ENCODE results near the gene PVALEF.

The PVALEF gene

DNA sequence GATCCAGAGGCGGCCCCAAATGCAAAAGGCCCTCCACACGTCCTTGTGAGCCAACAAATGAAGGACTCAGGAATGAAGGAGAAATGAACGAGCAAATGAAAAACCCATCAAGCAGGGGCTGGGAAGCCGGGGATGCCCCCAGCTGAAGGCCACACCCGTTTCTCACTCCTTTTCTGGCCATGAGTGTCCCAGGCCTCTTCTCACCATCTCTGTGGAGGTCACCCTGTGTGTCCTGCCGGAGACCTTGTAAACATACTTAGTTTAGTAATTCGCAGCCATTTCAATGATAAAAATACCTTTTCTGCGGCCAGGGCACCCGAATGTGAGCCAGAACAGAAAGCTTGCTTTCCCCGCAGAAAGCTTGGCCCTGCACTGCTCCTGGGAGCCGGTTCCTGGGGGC lies 21.8 kb downstream of the PVALEF start:
- TF ChIP-seq ZNF274 (IDR thresholded peaks at IDR 0.05; ENCODE audit: low read depth, low read length): no peak
- no peak for TF ChIP-seq SUZ12 (IDR thresholded peaks at IDR 0.05; ENCODE audit: extremely low read depth, insufficient read depth, insufficient read length)
- TF ChIP-seq YY1 (IDR thresholded peaks at IDR 0.05; ENCODE audit: insufficient read depth, insufficient read length): no peak
- DNase-seq (ENCODE audit: low read depth, low spot score): no peak
- peaks cover 12% of the 10 kb centered on the region for H3K4me1 ChIP-seq (ENCODE audit: insufficient read depth, insufficient read length)
- H3K27me3 ChIP-seq (ENCODE audit: insufficient read depth, insufficient read length): no peaks in the 10 kb centered on the region
- H3K36me3 ChIP-seq (ENCODE audit: insufficient read depth, insufficient read length, low read length): peaks cover 45% of the 10 kb centered on the region
- H3K9me3 ChIP-seq (ENCODE audit: insufficient read depth, low read length): peaks cover 7% of the 10 kb centered on the region; the same call in 1 of the 2 replicates
- no peak overlapping the region for H3K9ac ChIP-seq (ENCODE audit: insufficient read length, low read depth)
- H3K4me3 ChIP-seq (ENCODE audit: insufficient read length, low read depth): no peak overlapping the region

DNA sequence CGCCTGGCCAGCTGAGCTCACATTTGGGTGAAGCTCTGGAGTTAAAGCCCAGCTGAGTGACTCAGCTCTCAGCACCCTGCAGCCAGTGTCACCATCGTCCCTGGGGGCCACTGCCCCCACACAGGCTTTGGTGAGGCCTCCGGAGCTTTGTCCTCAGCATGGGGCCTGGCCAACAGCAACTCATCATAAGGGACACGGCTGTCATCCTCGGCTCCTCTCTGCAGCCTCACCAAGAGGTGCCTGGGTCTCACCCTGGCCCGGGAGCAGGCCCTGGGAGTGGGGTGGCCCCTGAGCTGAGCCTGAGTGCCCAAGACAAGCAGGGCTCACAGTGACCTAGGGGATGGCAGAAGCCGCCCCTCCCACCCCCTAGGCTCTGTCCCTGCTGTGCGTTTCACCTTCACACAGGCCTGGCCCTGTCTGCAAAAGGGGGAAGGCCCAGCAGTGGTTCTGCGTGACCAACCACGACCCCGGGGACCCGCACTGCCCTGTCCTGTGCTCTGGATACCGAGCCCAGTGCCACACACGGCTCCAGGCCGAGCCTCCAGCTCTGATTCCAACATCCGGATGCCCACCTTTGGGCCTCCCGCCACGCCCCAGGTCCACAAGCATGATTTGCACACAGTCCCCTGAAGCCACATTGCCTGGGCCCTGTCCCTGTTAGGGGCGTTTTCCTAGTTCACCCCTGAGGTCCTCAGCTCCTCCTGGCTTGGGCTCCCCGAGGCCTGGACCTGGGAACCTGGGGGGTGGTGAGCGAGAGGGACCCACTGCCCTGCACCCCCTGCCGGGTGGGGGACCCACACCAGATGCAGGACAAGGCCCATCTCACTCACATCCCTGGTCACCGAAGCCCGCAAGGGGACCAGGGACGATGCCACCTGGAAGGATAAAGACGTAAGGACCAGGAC lies 22.5 kb downstream of the PVALEF start:
- Histone ChIP-seq H3K36me3 (ENCODE audit: insufficient read depth, insufficient read length, low read length) (peaks cover 45% of the 10 kb centered on the region), H3K4me1 (ENCODE audit: insufficient read depth, insufficient read length) (peaks cover 16% of the 10 kb centered on the region), H3K9me3 (ENCODE audit: insufficient read depth, low read length) (peaks cover 7% of the 10 kb centered on the region; the same call in 1 of the 2 replicates), H3K4me3 (ENCODE audit: insufficient read length, low read depth) (no peak overlapping the region), H3K27me3 (ENCODE audit: insufficient read depth, insufficient read length) (no peaks in the 10 kb centered on the region), H3K9ac (ENCODE audit: insufficient read length, low read depth) (no peak overlapping the region)
- TF ChIP-seq SUZ12 (IDR thresholded peaks at IDR 0.05; ENCODE audit: extremely low read depth, insufficient read depth, insufficient read length): no peak
- TF ChIP-seq YY1 (IDR thresholded peaks at IDR 0.05; ENCODE audit: insufficient read depth, insufficient read length): no peak
- TF ChIP-seq ZNF274 (IDR thresholded peaks at IDR 0.05; ENCODE audit: low read depth, low read length): no peak
- DNase-seq (ENCODE audit: low read depth, low spot score): no peak

DNA sequence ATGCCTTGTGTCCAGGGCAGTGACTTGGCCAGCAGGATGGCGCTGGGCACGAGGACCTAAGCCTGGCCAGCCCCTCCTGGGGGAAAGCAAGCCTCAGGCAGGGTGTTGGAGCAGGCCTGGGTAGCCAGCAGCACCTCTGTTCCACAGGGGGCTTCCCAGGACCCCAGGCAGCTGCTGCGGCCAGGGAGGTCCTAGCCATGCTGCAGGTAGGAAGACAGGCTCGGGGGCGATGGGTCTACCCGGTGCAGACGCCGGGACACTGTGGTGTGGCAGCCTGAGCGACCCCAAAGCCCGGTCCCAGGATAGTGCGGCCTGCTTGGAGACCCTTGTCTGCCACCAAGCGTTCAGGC lies 23.2 kb downstream of the PVALEF start:
- peaks cover 6% of the 10 kb centered on the region; the same call in 1 of the 2 replicates for H3K9me3 ChIP-seq (ENCODE audit: insufficient read depth, low read length)
- peaks cover 22% of the 10 kb centered on the region for H3K4me1 ChIP-seq (ENCODE audit: insufficient read depth, insufficient read length)
- peaks cover 49% of the 10 kb centered on the region for H3K36me3 ChIP-seq (ENCODE audit: insufficient read depth, insufficient read length, low read length)
- H3K27me3 ChIP-seq (ENCODE audit: insufficient read depth, insufficient read length): no peaks in the 10 kb centered on the region
- H3K9ac ChIP-seq (ENCODE audit: insufficient read length, low read depth): no peak overlapping the region
- no peak for TF ChIP-seq ZNF274 (IDR thresholded peaks at IDR 0.05; ENCODE audit: low read depth, low read length)
- no peak for TF ChIP-seq SUZ12 (IDR thresholded peaks at IDR 0.05; ENCODE audit: extremely low read depth, insufficient read depth, insufficient read length)
- no peak for TF ChIP-seq YY1 (IDR thresholded peaks at IDR 0.05; ENCODE audit: insufficient read depth, insufficient read length)
- DNase-seq (ENCODE audit: low read depth, low spot score): no peak
- no peak overlapping the region for H3K4me3 ChIP-seq (ENCODE audit: insufficient read length, low read depth)

DNA sequence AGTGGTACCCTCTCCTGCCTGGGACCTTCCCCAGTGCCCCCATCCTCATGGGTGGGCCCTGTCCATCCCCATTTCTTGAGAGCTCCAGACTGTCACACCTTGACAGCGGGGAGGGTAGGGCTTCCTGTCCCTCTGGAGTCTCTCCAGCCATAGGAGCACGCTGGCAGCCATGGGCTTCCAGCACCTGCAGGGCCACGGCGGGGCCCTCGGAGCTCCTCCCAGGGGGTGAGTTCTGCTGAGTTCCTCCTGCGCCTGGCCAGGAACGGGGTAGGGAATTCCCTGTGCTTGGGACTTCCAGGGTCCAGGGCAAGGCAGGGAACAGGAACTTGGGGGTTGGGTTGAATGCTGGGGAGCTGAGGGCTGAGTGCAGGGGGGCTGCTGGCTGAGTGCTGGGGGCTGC lies 23.7 kb downstream of the PVALEF start:
- H3K9ac ChIP-seq (ENCODE audit: insufficient read length, low read depth): no peak overlapping the region
- peaks cover under 1% of the 10 kb centered on the region; the same call in 1 of the 2 replicates for H3K9me3 ChIP-seq (ENCODE audit: insufficient read depth, low read length)
- H3K4me3 ChIP-seq (ENCODE audit: insufficient read length, low read depth): no peak overlapping the region
- DNase-seq (ENCODE audit: low read depth, low spot score): no peak
- H3K4me1 ChIP-seq (ENCODE audit: insufficient read depth, insufficient read length): peaks cover 27% of the 10 kb centered on the region
- TF ChIP-seq ZNF274 (IDR thresholded peaks at IDR 0.05; ENCODE audit: low read depth, low read length): no peak
- TF ChIP-seq SUZ12 (IDR thresholded peaks at IDR 0.05; ENCODE audit: extremely low read depth, insufficient read depth, insufficient read length): no peak
- TF ChIP-seq YY1 (IDR thresholded peaks at IDR 0.05; ENCODE audit: insufficient read depth, insufficient read length): no peak
- no peaks in the 10 kb centered on the region for H3K27me3 ChIP-seq (ENCODE audit: insufficient read depth, insufficient read length)
- peaks cover 54% of the 10 kb centered on the region for H3K36me3 ChIP-seq (ENCODE audit: insufficient read depth, insufficient read length, low read length)

DNA sequence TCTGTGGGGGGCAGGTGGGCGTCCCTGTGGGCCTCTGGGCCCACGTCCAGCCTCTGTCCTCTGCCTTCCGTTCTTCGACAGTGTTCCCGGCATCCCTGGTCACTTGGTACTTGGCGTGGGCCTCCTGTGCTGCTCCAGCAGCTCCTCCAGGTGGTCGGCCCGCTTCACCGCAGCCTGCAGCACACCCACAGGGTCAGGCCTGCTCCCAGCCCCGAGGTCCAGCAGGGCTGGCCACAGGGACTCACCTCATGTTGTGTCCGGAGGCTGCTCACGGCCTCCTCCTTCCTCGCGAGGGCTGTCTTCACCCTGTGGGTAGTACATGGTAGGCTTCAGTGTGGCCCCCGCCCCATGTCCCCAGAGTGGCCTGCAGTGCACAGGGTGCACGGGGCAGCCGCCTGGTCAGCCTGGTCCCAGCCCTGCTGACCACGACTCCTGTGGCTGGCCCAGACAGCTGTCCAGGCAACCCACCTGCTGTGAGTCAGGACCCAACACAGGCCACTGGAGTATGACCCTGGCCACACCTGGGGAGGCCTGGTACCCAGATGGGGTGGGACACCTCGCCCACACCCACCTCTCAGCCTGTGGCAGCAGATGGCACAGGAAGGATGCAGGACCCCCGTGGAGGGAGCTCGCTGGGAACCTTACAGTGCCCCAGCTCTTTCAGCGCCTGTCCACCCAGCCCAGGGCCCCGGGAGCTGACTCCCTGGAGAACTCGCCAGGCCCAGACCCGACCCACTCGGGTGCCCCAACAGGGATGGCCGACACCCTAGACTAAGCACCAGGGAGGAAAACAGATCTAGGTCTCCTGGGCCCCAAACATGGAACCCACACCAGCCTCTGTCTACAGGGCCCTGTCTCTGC lies 24.6 kb downstream of the PVALEF start:
- H3K9ac ChIP-seq (ENCODE audit: insufficient read length, low read depth): peak overlapping the region; percentile 42
- H3K36me3 ChIP-seq (ENCODE audit: insufficient read depth, insufficient read length, low read length): peaks cover 60% of the 10 kb centered on the region
- no peaks in the 10 kb centered on the region for H3K27me3 ChIP-seq (ENCODE audit: insufficient read depth, insufficient read length)
- H3K4me1 ChIP-seq (ENCODE audit: insufficient read depth, insufficient read length): peaks cover 25% of the 10 kb centered on the region
- no peak overlapping the region for H3K4me3 ChIP-seq (ENCODE audit: insufficient read length, low read depth)
- H3K9me3 ChIP-seq (ENCODE audit: insufficient read depth, low read length): no peaks in the 10 kb centered on the region
- TF ChIP-seq ZNF274 (IDR thresholded peaks at IDR 0.05; ENCODE audit: low read depth, low read length) (no peak), YY1 (IDR thresholded peaks at IDR 0.05; ENCODE audit: insufficient read depth, insufficient read length) (no peak), SUZ12 (IDR thresholded peaks at IDR 0.05; ENCODE audit: extremely low read depth, insufficient read depth, insufficient read length) (no peak)
- no peak for DNase-seq (ENCODE audit: low read depth, low spot score)

DNA sequence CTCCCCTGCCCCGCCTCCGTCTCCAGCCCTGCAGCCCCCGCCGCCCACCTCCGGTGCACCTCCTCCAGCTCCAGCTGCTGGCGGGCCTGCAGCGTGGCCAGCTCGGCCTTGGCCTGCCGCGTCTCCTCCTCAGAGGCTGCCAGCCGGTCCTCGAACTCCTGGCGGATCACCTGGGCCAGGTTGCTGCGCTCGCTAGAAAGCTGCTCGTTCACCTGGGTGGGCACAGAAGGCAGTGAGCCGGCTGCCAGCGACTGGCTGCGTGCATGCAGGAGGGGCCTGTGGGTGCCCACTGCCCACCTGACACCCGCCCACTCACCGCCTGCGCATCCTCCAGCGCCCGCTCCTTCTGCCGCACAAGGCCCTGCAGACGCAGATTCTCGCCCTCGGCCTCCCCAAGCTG lies 25.3 kb downstream of the PVALEF start:
- Histone ChIP-seq H3K4me3 (ENCODE audit: insufficient read length, low read depth) (no peak overlapping the region), H3K27me3 (ENCODE audit: insufficient read depth, insufficient read length) (no peaks in the 10 kb centered on the region), H3K9me3 (ENCODE audit: insufficient read depth, low read length) (no peaks in the 10 kb centered on the region), H3K4me1 (ENCODE audit: insufficient read depth, insufficient read length) (peaks cover 25% of the 10 kb centered on the region), H3K9ac (ENCODE audit: insufficient read length, low read depth) (no peak overlapping the region), H3K36me3 (ENCODE audit: insufficient read depth, insufficient read length, low read length) (peaks cover 65% of the 10 kb centered on the region)
- TF ChIP-seq SUZ12 (IDR thresholded peaks at IDR 0.05; ENCODE audit: extremely low read depth, insufficient read depth, insufficient read length) (no peak), YY1 (IDR thresholded peaks at IDR 0.05; ENCODE audit: insufficient read depth, insufficient read length) (no peak), ZNF274 (IDR thresholded peaks at IDR 0.05; ENCODE audit: low read depth, low read length) (no peak)
- DNase-seq (ENCODE audit: low read depth, low spot score): no peak

DNA sequence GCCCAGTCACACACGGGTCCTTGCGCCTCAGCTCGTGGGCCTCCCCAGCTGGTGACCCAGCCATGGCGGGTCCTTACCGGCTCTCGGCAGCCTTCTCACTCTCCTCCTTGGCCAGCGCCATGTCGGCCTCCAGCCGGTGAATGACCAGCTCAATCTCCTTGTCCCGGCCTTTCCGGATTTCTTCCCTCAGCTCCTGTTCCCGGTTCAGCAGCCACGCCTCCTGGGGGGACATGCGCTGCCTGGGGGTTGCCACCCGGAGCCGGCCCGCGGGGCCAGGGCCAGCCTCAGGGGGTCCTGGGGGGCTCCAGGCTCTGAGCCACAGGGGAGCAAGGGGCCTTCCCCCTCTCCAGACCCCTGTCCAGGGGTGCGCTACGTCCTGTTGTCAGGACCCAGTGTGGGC lies 25.8 kb downstream of the PVALEF start:
- no peaks in the 10 kb centered on the region for H3K27me3 ChIP-seq (ENCODE audit: insufficient read depth, insufficient read length)
- peaks cover 65% of the 10 kb centered on the region for H3K36me3 ChIP-seq (ENCODE audit: insufficient read depth, insufficient read length, low read length)
- TF ChIP-seq SUZ12 (IDR thresholded peaks at IDR 0.05; ENCODE audit: extremely low read depth, insufficient read depth, insufficient read length): no peak
- no peak for TF ChIP-seq ZNF274 (IDR thresholded peaks at IDR 0.05; ENCODE audit: low read depth, low read length)
- TF ChIP-seq YY1 (IDR thresholded peaks at IDR 0.05; ENCODE audit: insufficient read depth, insufficient read length): no peak
- H3K4me1 ChIP-seq (ENCODE audit: insufficient read depth, insufficient read length): peaks cover 25% of the 10 kb centered on the region
- no peak overlapping the region for H3K4me3 ChIP-seq (ENCODE audit: insufficient read length, low read depth)
- DNase-seq (ENCODE audit: low read depth, low spot score): no peak
- H3K9me3 ChIP-seq (ENCODE audit: insufficient read depth, low read length): no peaks in the 10 kb centered on the region
- H3K9ac ChIP-seq (ENCODE audit: insufficient read length, low read depth): no peak overlapping the region

All from NT2/D1 (cell line).